AG09309 (cell line): ENCODE data around the gene KIAA0753.
"Not testable (repeated sequence)": the region's sequence is repeated elsewhere in the genome, so short reads cannot be mapped to it uniquely, and the experiment has no call there.

Source experiments
- DNase-seq: peaks from one replicate; pipeline ENCODE4 v3.0.0-alpha.2; 2010; ENCODE audit warnings: low read depth
- H3K4me3 ChIP-seq: 2 replicates; pipeline ENCODE4 v1.5.1; 2011; ENCODE audit warnings: mild to moderate bottlenecking, low read depth, low read length, moderate library complexity; ENCODE audit not compliant: control insufficient read depth
- TF ChIP-seq, protein P1 (sequence below): IDR thresholded peaks from 2 replicates; pipeline ENCODE4 v1.5.1; 2011; ENCODE audit warnings: mild to moderate bottlenecking, low read depth, low read length, inconsistent platforms; ENCODE audit not compliant: insufficient read depth, control insufficient read depth; ENCODE audit errors: missing control alignments

KIAA0753 gene

DNA sequence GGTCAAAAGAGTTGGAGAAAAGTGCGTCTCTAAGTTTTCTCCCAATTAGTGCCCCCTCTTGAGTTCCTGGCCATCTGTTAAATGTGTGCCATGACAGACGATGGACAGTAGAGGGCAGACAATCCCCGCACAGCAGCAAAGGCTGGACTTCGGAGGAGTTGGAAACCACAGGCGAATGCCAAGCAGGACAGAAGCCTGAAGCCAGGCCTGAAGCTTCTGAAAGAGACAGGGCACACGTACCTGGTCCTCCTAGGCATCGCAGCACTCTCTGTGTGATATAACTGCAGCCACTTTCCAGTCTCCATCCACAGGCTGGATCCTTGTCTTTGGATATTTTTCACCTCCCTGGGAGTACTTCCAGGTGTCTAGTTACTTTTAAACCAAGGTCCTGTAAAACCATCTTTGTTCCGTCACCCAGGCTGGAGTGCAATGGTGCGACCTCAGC, 25.6 kb upstream of the KIAA0753 start:
- TF ChIP-seq, protein P1, sequence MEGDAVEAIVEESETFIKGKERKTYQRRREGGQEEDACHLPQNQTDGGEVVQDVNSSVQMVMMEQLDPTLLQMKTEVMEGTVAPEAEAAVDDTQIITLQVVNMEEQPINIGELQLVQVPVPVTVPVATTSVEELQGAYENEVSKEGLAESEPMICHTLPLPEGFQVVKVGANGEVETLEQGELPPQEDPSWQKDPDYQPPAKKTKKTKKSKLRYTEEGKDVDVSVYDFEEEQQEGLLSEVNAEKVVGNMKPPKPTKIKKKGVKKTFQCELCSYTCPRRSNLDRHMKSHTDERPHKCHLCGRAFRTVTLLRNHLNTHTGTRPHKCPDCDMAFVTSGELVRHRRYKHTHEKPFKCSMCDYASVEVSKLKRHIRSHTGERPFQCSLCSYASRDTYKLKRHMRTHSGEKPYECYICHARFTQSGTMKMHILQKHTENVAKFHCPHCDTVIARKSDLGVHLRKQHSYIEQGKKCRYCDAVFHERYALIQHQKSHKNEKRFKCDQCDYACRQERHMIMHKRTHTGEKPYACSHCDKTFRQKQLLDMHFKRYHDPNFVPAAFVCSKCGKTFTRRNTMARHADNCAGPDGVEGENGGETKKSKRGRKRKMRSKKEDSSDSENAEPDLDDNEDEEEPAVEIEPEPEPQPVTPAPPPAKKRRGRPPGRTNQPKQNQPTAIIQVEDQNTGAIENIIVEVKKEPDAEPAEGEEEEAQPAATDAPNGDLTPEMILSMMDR, result peak; percentile 95
- peak; percentile 56 for DNase-seq
- no peak overlapping the region for H3K4me3 ChIP-seq

DNA sequence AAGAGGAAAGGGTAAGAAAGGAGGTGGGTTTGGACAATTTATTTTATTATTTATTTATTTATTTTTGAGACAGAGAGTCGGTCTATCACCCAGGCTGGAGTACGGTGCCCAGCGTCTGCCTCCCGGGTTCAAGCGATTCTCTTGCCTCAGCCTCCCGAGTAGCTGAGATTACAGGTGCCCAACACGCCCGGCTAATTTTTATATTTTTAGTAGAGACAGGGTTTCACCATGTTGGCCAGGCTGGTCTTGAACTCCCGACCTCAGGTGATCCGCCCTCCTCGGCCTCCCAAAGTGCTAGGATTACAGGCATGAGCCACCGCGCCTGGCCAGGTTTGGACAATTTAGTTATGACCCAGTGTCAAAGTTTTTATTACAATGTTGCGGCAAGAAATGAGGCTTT, 22.7 kb upstream of the KIAA0753 start:
- not testable (repeated sequence) for H3K4me3 ChIP-seq, DNase-seq

DNA sequence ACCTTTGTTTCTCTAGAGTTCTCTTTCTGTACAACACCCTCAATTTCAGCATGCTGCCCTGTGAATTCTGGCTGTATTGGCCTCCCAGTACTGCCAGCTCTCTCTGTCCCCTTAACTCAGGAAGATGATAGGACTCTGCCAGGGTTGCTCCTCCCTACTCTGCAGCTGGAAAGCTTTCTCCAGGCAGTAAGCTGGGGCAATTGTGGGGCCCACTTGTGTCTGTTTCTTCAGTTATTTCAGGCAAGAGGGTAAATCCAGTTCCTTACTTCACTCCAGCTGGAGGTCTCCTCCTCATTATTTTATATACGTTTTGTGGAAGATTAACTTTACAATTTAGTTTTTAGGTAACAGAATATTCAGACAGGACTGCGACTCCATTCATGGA, 20.9 kb upstream of the KIAA0753 start:
- DNase-seq, result no peak
- TF ChIP-seq, protein P1, result no peak
- H3K4me3 ChIP-seq, result no peak overlapping the region

DNA sequence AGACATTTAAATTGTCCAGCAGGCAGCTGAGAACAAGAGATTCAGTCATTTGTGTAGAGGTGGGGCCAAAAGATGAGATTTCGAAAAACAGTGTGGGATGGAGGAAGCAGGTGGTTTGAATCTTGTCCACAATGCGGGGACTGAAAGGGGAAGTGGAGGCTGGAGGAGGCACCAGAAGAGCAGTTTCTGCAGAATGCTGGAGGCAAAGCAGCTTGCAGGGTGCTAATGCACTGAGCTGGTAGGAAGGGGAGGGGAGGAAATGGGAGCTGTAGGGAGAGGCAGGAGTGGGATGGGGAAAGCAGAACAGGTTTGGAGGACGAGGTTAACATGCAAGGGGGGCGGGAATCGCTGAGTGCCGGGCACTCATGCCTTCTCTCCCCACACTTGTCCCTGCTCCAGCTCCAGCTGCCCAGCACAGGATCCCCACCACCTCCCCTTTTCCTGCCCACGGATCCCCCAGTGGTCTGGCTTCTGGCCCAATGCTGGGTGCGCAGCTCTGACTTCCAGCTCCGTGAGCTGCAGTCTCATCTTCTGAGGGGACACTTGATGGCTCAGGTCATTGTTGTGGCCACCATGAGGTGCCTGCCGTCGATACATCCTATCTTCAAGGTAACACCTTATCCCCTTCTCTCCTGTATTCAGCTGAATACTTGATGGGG, 20.4 kb upstream of the KIAA0753 start:
- DNase-seq, result no peak
- H3K4me3 ChIP-seq, result no peak overlapping the region
- TF ChIP-seq, protein P1, result no peak

DNA sequence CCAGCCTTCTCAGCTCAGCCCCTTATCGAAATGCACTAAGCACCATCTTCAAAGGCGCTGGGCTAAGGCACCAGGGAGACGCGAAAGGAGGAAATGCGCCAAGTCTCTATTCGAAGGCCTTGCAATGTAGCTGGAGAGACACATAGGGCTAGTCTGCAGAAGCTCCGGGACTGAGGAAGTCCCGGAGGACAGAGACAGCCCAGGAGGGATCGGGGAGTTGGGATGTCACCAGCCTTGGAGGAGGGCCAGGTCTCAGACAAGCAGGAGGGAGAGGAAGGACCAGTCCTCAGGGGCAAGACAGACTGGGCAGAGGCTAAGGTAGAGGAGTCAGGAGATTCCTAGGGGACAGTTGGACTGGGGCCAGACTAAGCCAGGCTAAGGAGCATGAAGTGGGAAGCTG, 19.6 kb upstream of the KIAA0753 start:
- DNase-seq, result no peak
- H3K4me3 ChIP-seq, result no peak overlapping the region
- TF ChIP-seq, protein P1, result no peak

DNA sequence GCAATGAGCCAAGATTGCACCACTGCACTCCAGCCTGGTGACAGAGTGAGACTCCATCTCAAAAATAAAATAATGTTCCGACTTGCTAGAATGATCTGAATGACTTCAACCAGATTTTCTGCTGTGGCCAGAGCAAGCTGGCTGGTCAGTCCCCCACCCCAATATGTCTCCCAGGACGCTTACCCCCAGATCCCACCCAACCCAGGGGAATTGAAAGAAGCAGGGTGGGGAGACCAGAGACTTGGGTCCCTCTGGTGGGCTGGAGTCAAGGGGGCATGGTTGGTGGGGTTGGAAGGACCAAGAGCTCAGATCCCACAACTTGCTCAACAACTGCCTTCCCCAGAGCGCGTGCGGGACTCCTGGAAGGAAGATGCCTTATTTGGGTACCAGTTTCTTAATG, 17.9 kb upstream of the KIAA0753 start:
- not testable (repeated sequence) for H3K4me3 ChIP-seq, DNase-seq

DNA sequence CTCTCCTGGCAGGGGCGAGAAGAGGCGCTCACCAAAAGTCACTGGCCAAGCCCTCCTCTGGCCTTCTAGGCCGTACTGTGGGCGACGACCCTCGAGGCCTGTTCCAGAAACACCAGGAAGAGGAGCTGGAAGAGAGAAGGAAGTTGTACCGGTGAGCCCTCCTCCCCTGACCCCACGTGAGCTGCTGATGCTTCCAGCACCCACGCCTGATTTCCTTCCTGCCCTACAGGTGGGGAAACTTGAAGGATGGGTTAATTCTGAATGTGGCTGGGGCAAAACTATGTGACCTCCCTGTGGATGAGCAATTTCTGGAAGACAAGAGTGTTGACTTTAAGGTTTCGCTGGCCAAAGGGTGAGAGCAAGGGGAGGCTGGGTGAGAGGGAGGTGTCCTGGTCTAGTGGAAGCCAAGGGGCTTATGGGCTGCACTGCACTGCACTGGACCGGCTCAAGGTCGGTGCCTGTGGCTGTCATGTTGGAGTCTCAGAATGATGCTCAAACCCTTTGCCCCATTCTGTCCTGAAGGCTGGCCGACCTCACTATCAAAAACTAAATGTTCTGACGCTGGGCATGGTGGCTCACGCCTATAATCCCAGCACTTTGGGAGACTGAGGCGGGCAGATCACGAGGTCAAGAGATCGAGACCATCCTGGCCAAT, 17.2 kb upstream of the KIAA0753 start:
- no peak for DNase-seq
- H3K4me3 ChIP-seq, result no peak overlapping the region
- TF ChIP-seq, protein P1, result no peak

DNA sequence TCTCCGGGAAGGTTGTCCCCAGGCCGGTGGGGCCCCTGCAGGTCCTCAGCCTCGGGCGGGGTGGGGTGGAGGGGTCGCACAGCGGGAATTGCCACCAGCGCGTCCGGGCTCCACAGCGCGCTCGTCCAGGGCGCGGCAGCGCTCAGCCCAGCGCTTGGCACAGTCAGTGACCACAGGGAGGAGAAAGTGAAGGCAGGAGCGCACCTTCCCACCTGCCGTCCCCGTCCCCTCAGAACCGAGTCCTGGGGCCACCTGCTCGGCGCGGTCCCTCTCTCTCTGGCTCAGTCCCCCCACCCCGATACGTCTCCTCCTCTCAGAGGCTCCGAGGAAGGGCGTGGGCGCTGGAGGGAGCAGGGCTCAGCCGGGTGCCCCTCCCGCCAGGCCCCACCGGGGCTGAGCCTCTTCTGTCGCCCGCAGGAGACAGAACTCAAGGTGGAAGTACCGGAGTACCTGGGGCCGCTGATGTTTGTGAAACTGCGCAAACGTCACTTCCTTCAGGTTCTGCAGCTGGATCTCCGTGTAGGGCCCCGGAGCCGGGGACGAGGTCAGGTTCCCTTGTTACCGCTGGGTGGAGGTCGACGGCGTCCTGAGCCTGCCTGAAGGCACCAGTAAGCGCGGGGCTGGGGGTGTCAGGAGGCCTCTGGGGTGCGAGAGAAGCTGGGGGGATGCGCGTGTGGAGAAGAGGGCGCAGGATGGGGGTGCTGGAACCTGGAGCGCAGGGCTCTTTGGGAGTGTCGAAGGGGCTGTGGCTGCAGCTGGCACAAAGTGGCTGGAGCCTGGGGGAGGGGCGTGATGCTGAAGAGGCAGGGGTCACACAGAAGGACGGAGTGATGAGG, 16.5 kb upstream of the KIAA0753 start:
- not testable (repeated sequence) for DNase-seq, H3K4me3 ChIP-seq

DNA sequence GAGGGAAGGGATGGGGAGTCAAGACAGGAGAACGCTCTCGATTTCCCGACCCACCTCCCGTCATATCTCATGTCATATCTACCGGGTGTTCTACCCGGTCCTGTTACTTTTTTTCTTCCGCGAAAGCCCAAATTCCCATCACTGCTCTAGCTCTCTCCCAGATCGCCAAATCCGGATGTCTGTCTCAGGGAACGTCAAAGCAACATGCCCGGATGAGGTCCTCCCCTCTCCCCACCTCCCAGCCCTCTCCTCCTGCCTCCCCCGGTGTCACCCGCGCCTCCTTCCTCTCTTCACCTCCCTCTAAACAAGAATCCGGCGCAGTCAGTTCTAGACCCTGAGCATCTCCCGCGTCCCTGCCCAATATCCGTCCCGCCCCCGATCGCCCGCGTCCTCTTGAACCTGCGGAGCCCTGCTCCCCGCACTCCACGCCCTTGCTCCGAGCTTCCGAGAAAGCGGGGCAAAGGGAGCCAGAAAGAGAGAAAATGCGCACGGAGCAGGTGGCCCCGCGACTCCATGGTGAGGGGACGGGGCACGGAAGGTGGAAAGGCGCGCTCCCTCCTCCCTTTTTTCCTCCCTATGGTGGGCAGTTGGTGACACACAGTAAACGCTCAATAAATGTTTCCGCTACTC, 15.3 kb upstream of the KIAA0753 start:
- not testable (repeated sequence) for DNase-seq, H3K4me3 ChIP-seq
